Right lobe of liver (tissue), 4 donors: ENCODE measurements around the gene APOM.

Experiments used
- CTCF ChIP-seq, 4 donors: fragments of 200-600 bp in 3 of 4; fragments of 450-650 bp in 1 of 4; IDR thresholded peaks; one replicate each; pipeline versions ENCODE4 v1.5.1 to v1.8.0; 2016 to 2022; ENCODE audit warnings: antibody characterized with exemption in 4 of 4, mild to moderate bottlenecking in 2 of 4
- POLR2A ChIP-seq: fragments of 450-650 bp; IDR thresholded peaks from one replicate; pipeline ENCODE4 v1.6.1; 2017; ENCODE audit warnings: antibody characterized with exemption, mild to moderate bottlenecking
- donor health status: DM: no; HTN: no; CAD: no.
- donor health status: DM: no; HTN: no; CAD: no.
- donor health status: DM: no; HTN: yes; CAD: no.

- TF ChIP-seq CTCF (IDR thresholded peaks at IDR 0.05) (no peak), POLR2A (no peak)
Observed at GRCh38 chr6:31683591-31683990, 27.9 kb downstream of the APOM start.
